HG02588 (cell line): ENCODE measurements around the gene DDX31.
A peak's percentile ranks its signal among the peaks of the same experiment; 100 is the strongest.
"Not testable (repeated sequence)": the region's sequence is repeated elsewhere in the genome, so short reads cannot be mapped to it uniquely, and the experiment has no call there.

Source experiments
- ATAC-seq: cut with Tn5 transposase; IDR thresholded peaks from one replicate; pipeline ENCODE4 v1.9.1; 2021; ENCODE audit warnings: mild to moderate bottlenecking, moderate library complexity; ENCODE audit not compliant: unreplicated experiment

DDX31 gene

DNA sequence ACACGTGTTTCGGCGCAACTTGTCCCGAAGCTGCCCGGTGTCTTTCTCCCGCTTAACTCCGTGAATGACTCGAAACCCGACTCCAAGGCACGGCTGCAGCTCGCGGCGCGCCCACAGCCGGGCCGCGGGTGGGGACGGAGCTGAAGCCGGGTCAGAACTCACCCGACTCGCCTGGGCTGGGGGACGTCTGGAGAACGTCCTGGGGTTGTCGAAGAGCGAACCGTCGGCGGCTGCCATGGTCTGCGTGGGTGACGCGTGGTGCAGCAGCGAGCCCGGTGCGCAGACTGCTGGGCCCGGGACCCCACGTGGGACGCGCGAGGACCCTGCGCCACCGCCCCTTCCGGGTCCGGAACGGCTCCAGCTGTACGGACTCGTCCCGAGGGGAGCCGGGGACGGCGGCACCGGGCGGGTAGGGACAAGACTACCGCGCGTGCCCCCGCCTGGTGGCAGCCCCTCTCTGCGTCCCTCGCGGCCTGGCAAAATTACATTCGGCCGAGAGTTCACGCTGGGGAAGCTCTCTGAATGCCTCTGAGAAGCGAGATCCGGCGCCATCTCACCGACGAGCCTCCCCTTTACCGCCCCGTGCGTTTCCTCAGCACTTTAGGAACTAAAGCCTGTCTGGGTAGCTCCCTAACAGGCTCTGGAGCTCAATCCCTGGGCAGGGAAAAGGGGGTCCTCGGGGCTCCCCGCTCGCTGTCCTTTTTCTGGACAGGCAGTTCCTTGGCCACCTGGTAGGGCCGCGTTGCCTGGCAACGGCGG is at the start of gene DDX31:
Gene DDX31 (minus strand): TSS at position 286 of the 759 bp plus-strand sequence. CDS start 49 bp downstream, at position 237.
- ATAC-seq, result peak; percentile 68

DNA sequence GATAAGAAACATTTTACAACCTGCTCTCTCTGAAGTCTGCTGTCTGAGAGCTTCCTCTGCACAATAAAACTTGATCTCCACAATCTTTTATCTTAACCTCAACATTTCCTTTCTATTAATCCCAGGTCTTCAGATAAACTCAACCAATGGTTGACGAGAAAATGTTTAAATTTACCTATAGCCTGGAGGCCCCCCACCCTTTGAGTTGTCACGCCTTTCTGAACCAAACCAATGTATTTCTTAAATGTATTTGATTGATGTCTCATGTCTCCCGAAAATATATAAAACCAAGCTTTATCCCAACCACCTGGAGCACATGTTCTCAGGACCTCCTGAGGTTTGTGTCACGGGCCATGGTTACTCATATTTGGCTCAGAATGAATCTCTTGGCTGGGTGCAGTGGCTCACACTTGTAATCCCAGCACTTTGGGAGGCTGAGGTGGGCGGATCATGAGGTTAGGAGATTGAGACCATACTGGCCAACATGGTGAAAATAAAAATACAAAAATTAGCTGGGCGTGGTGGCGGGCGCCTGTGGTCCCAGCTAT is 48.7 kb upstream of the DDX31 start:
- ATAC-seq, result not testable (repeated sequence)

DNA sequence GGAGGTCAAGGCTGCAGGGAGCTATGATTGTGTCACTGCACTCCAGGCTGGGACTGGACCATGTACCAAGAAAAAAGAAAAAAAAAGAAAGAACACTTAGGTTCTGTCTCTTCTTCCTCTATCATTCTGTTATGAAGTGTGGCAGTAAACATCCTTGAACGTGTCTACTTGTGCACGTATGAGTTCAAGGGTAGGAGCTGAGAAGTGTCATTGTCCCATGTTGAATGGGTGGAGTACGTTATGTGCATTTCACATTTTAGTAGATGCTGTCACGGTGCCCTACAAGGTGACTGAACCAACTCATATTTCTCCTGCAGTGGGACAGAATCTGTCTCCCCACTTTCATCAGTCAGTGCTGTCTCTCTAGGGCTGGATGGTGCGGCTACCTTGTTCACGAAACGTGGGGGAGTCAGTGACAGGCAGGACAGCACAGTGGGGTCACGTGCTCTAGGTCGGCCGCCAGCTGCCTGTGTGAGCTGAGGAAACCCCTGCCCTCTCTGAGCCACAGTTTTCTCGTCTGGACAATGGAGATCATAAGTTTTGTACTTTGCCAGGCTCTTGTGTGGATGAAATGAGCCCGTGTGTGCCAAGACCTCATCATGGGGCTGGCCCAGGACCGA is 47.7 kb upstream of the DDX31 start:
- ATAC-seq, result no peak

DNA sequence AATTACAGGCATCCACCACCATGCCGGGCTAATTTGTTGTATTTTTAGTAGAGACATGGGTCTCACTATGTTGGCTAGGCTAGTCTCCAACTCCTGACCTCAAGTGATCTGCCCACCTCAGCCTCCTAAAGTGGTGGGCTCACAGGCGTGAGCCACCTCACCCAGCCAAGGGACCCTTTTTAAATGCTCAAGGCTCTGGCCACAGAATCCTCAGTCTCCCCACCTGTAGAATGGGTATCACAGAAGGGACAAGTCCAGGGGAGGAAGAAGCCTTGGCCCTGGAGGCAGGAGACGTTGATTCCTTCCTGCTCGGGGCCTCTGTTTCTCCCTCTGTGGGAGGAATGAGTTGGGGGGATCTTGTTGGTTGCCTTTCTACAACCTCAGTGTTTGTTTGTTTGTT is 46.2 kb upstream of the DDX31 start:
- no peak for ATAC-seq

DNA sequence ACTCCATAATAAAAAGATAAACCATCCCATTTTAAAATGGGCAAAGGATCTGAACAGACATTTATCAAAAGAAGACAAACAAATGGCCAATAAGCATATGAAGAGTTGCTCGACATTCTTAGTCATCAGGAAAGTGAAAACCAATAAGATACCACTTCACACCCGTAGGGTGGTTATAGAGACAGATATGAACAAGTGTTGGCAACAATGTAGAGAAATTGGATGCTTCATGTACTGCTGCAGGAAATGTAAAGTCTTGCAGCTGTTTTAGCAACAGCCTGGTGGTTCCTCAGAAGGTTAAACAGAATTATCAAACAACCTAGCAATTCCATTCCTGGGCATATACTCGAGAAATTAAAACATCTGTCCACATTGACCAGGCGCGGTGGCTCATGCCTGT is 43.0 kb upstream of the DDX31 start:
- no peak for ATAC-seq

DNA sequence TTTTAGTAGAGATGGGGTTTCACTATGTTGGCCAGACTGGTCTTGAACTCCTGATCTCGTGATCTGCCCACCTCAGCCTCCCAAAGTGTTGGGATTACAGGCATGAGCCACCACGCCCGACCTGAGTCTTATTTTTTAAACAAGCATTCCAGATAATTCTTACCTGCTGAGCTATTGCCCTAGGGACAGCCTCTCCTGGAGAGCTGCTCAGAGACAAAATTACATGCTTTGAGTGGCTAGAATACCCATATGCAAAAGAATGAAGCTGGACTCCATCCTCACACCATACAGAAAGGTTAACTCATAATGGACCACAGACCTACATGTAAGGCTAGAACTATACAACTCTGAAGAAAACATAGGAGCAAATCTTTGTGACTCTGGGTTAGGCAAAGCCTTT is 42.1 kb upstream of the DDX31 start:
- ATAC-seq, result no peak

DNA sequence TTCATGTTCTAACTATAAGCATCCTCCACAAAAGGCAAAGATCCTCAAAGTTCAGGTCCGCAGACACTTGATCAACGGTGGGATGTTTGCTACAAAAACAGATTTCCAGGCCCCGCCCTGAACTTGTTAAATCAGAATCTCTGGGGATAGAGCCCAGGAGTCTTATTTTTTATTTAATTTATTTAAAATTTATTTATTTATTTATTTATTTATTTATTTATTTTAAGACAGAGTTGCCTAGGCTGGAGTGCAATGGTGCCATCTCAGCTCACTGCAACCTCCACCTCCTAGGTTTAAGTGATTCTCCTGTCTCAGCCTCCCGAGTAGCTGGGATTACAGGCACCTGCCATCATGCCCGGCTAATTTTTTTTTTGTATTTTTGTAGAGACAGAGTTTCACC is 41.4 kb upstream of the DDX31 start:
- not testable (repeated sequence) for ATAC-seq

DNA sequence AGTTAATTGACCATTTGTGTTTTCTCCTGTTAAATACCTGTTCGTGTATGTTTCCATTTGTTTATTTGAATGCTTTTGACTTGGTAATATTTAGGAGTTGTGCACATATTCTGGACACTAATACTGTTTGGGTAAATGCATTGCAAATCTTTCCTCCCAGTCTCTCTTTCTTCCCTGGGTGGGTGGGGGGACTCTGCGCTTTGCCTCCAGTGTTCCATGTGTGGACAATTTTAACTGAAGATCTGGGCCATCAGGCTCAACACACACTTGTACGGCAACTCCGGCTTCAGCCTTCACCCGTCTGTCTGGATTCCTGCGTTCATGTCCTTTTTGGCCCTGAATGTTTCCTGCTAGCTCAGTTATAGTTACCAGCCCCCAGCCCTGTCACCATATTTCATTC is 40.5 kb upstream of the DDX31 start:
- ATAC-seq, result no peak

DNA sequence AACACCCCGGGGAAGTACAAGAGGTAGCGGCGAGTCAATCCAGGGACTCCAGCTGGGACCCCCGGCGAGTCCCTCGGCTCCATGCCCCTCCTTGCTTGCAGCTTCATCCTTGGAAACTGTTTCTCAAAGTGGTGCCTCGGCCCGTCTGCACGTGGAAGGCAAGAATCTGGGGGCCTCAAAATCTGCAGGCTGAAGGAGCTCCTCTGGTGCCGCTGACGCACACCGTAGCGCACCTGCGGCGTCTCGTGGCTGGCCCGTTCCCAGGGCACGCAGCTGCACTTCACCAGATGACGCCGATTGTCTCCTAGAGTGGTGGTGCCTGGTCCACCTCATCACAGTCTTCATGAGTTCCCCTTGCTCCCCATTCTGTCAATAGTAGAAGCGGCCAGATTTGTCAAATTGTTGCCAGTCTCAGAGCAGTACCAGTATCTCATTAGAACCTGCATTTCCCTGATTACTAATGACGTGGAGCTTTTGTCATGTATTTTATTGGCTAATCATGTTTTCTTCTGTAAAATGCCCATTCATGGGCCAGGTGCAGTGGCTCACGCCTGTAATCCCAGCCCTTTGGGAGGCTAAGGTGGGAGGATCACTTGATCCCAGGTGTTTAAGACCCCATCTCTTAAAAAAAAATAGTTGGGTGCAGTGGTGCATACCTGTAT is 39.1 kb upstream of the DDX31 start:
- no peak for ATAC-seq

DNA sequence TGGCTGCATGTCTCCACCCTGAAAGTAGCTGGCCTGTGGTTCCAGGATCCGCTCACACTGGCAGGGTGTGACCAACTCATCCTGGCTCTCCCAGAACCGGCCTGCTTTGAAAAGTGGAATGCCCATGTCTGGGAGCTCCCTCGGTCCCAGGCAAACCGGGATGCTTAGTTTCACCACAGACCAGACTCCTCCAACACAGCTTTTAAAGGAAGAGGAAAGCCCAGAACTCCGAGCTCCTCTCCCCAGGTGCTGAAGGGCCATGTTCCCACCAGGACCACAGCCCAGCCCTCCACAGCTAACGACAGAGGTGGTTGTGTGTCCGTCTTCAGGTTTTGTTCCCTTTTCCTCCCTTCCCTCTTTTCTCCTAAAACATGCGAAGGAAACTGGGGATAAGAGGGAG is 38.5 kb upstream of the DDX31 start:
- no peak for ATAC-seq

DNA sequence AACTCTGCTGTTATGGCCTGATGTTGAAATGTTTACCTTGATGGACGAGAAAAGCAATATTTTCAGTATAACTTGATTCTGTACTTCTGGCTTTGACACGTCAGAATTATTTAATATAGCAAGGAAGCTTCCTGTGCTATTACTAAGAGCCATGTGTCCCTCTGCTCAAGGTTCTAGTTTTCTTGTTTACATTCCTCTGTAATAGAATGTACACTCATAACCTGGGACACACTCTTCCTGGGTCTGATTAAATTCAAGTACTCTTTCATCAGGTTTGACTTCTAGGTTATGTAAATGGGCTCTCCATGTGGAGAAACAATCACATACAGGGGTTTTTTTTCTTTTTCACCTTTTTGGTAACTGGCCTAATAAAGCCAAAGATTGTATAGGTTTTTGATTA is 33.6 kb upstream of the DDX31 start:
- ATAC-seq, result no peak

DNA sequence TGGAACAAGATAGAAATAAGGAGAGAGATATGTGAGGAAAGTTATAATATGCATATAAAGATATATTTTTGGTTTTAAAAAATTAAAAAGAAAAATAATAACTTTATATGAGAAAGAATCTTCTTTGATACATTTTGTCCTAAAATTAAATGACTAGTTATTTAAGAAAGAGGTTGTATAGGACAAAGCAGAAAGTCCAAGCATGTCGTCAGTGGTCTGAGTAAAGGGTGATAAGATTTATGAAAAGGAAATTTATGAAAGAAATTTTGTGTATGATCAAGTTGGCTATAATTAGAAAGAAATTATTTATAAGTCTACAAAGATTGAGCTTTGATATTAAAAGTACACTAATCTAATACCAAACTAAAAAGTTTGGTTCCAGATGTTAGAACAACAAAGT is 32.5 kb upstream of the DDX31 start:
- no peak for ATAC-seq

DNA sequence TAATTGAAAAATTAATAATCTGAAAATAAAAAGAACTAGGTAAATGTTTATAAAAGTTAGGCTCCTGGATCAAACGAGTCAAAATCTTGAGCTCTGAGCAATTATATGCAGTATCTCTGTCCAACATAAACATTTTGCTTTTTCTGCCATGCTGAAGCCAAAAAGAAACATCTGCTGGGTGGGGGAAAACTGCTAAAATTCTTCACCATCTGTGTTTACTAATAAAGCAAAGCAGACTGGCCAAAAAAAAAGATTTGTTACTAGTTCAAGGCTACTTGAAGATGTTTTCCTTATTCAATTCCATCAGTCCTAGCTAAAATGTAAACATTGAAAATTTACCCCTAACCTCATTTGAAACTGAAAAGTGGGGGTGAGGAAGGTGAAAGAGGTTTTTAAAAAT is 30.2 kb upstream of the DDX31 start:
- ATAC-seq, result no peak

DNA sequence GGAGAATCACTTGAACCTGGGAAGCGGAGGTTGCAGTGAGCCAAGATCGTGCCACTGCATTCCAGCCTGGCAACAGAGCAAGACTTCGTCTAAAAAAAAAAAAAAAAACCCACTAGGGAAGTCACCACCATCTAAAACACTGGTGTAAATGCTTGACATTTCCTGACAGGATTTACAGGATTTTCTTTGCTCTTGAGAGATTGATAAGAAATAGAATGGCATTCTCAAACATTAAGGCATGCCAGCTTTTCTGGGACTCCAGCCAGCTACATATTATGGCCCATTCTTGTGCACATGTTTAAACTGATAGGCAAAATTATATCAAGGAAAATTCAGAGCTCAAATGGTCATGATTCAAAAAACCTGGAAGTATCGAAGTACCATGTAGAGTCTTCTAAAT is 29.2 kb upstream of the DDX31 start:
- ATAC-seq, result no peak

DNA sequence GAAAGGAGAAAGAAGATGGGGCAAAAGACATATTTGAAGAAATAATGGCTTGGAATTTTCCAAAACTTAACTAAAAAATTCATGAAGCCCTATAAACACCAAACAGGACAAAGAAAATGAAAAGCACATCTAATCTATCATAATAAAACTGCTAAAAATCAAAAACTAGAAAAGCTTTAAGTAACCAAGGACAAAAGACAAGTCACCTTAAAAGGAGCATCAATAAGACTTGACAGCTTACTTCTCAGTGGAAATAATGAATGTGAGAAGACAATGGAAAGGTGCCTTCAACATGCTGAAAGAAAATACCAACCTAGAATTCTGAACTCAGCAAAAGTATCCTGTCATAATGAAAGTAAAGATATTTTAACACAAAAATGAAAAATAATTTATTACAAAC is 27.4 kb upstream of the DDX31 start:
- no peak for ATAC-seq

DNA sequence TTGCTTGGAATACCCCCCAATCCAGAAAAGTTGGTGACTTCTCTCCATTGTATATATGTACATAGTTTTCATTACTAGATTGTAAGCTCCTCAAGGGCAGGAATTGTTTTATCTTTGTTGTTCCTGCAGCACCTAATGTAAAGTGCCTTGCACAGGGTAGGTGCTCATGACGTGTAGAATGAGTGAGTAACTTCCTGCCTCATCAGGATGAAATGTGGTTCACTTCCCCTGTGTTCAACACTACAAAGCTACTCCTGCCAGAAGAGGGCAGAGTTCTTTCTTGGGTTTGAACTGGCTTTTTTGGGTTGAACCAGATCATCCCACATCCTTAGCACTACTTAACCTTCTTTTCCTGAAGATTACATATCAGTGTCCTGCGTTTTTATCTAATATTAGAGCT is 24.4 kb upstream of the DDX31 start:
- no peak for ATAC-seq

DNA sequence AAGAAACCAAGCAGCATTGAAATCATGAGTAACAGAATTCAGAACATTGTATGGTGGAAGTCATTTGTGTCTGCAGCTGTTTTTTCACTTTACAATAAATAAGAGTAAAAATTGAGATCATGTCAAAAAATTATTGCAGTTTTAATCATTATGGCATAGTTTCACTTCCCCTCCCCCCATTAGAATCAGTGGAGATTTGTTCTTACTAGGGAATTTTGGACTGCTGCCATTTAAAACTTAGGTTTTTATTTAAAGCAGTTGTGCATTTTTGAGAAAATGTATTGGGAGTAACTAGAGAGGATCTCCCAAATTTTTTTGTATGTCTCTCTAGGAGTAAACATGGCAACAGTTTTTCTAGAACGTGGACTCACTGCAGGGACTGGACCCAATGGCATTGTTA is 20.9 kb upstream of the DDX31 start:
- no peak for ATAC-seq

DNA sequence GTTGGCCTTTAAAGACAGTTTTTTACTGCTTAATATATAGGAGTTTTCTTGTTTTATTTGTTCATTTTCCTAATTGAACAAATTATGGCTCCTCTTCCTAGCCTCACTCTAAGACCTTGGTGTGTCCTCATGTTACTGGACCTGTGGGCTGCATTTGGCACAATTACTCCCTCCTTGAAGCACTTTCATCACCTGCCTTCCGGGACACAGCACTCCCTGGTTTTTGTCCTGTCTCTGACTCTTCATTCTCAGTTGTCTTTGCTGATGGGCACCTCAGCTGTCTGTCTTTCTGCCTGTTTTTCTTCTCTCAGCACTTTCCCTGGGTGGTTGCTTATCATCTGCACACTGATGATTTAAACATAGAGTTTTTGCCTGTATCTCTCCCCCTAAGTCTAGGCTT is 14.1 kb upstream of the DDX31 start:
- no peak for ATAC-seq

DNA sequence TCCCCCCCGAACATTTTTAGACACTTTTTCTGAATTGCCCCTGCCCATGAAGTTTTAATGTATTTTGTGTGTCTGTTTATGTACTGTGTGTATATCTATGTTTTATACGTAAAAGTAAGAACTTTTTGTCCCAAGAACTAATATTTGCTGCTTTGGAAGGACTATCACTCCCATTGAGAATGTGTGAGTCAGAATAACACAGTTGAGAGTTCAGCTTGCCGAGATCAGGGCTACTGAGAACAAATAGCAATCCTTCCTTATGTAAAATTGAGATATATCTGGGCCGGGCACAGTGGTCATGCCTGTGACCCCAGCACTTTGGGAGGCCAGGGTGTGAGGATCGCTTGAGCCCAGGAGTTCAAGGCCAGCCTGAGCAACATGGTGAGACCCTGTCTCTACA is 11.8 kb upstream of the DDX31 start:
- no peak for ATAC-seq

DNA sequence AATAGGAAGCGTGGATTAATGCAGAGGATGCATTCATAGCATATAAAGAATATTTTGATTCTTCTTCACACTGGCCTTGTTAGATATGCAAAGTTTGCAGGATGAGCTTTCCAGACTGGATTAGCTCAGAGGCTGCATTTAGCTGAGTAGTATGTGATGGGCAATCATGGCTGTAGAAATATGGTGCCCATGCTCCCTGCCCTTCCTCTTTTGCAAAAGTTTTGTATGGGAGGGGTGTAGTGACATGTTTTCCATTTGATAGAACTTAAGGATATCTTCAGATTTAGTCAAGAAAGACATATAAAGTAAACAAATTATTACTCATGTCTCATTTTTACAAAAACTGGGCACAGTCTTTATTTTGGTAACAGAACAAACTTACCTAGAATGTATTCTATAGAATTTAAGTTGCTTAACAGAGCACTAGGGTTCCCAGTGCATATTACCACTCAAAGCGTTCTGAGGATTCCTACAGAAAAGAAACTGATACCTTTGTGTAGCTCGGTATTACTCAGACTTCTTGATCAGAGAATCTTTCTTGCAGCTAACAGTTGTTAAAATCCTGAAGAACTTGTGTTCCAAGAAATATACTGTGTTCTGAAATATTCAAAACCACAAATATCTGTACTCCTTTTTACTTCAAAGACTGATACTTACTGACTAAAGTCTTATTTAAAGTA is 10.3 kb upstream of the DDX31 start:
- ATAC-seq, result no peak

DNA sequence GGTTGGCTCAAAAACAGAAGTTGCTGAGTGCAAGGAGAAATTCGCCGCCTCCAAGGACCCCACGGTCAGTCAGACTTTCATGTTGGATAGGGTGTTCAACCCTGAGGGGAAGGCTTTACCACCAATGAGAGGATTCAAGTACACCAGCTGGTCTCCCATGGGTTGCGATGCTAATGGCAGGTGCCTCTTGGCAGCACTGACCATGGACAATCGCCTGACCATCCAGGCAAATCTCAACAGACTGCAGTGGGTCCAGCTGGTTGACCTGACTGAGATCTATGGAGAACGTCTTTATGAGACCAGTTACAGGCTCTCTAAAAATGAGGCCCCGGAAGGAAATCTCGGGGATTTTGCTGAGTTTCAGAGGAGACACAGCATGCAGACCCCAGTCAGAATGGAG is 8.2 kb upstream of the DDX31 start:
- ATAC-seq, result no peak
